ENCODE results near the gene COA1.
"Not testable (repeated sequence)": the region's sequence is repeated elsewhere in the genome, so short reads cannot be mapped to it uniquely, and the experiment has no call there.

DNA sequence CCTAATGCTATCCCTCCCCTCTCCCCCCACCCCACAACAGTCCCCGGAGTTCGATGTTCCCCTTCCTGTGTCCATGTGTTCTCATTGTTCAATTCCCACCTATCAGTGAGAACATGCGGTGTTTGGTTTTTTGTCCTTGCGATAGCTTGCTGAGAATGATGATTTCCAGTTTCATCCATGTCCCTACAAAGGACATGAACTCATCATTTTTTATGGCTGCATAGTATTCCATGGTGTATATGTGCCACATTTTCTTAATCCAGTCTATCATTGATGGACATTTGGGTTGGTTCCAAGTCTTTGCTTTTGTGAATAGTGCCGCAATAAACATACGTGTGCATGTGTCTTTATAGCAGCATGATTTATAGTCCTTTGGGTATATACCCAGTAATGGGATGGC, 43.9 kb upstream of the COA1 start:
- not testable (repeated sequence) for TF ChIP-seq CTCF (conservative IDR thresholded peaks at IDR 0.05; ENCODE audit: low read length); EZH2phosphoT487 (IDR thresholded peaks at IDR 0.05; ENCODE audit: borderline replicate concordance, low read depth, low read length)
